GM23338 (cell line): ENCODE results near the gene SNX14. TPM values are rescaled to one million over a fixed set of nuclear protein-coding genes. Genes with fewer than 3 reads are reported as not detected.

Source experiments
- ATAC-seq: fragments of 200-7000 bp; cut with Tn5 transposase; 3 replicates; pipeline ENCODE4 v1.9.1; 2020
- DNase-seq: peaks from one replicate; pipeline ENCODE4 v3.0.0-alpha.2; 2015; ENCODE audit warnings: low spot score
- H2AFZ ChIP-seq: fragments of 200-600 bp; sonication (generic); 2 replicates; pipeline ENCODE4 v1.8.0; 2016; ENCODE audit warnings: antibody characterized with exemption, mild to moderate bottlenecking, moderate library complexity
- H3F3A ChIP-seq: fragments of 200-600 bp; sonication (generic); replicated peaks from 2 replicates; pipeline ENCODE4 v1.8.0; 2017; ENCODE audit warnings: antibody characterized with exemption, mixed run types, low read depth
- H3K27ac ChIP-seq: fragments of 200-600 bp; sonication (generic); 2 replicates; pipeline ENCODE4 v1.6.1; 2016; ENCODE audit warnings: low read depth
- H3K27me3 ChIP-seq: fragments of 200-600 bp; sonication (generic); 2 replicates; pipeline ENCODE4 v1.8.0; 2016; ENCODE audit warnings: mild to moderate bottlenecking, mixed run types, moderate library complexity; ENCODE audit not compliant: insufficient read depth
- H3K36me3 ChIP-seq: fragments of 200-600 bp; sonication (generic); 2 replicates; pipeline ENCODE4 v1.8.0; 2016; ENCODE audit warnings: mild to moderate bottlenecking; ENCODE audit not compliant: insufficient read depth
- H3K4me1 ChIP-seq: fragments of 200-600 bp; sonication (generic); 2 replicates; pipeline ENCODE4 v1.8.0; 2016; ENCODE audit warnings: mild to moderate bottlenecking, moderate library complexity; ENCODE audit not compliant: insufficient read depth
- H3K4me2 ChIP-seq: fragments of 200-600 bp; sonication (generic); 2 replicates; pipeline ENCODE4 v1.7.1; 2017; ENCODE audit warnings: mixed run types
- H3K4me3 ChIP-seq: fragments of 200-600 bp; sonication (generic); 2 replicates; pipeline ENCODE4 v1.6.1; 2016; ENCODE audit warnings: mixed run types
- H3K79me2 ChIP-seq: fragments of 200-600 bp; sonication (generic); replicated peaks from 2 replicates; pipeline ENCODE4 v1.8.0; 2017; ENCODE audit warnings: mild to moderate bottlenecking; ENCODE audit not compliant: insufficient read depth
- H3K9me2 ChIP-seq: fragments of 200-600 bp; sonication (generic); 2 replicates; pipeline ENCODE4 v1.8.0; 2017; ENCODE audit not compliant: insufficient read depth
- H4K20me1 ChIP-seq: fragments of 200-600 bp; sonication (generic); replicated peaks from 2 replicates; pipeline ENCODE4 v1.8.0; 2017; ENCODE audit warnings: mild to moderate bottlenecking; ENCODE audit not compliant: insufficient read depth
- H3K27ac Mint-ChIP-seq: 2 replicates; pipeline ENCODE4 v1.8.0; 2020; ENCODE audit warnings: inconsistent platforms, mild to moderate bottlenecking, moderate library complexity, mixed read lengths
- H3K27me3 Mint-ChIP-seq: 3 replicates; pipeline ENCODE4 v1.8.0; 2022; ENCODE audit warnings: low read depth, mild to moderate bottlenecking, moderate library complexity, mixed read lengths, inconsistent platforms; ENCODE audit not compliant: insufficient read depth, poor library complexity
- H3K36me3 Mint-ChIP-seq: 3 replicates; pipeline ENCODE4 v1.8.0; 2021; ENCODE audit warnings: low read depth, mild to moderate bottlenecking, inconsistent platforms, moderate library complexity, mixed read lengths
- H3K4me1 Mint-ChIP-seq: 3 replicates; pipeline ENCODE4 v1.8.0; 2020; ENCODE audit warnings: mild to moderate bottlenecking, inconsistent platforms, mixed read lengths
- H3K4me3 Mint-ChIP-seq: 3 replicates; pipeline ENCODE4 v1.8.0; 2021; ENCODE audit warnings: moderate library complexity, mild to moderate bottlenecking, inconsistent platforms, mixed read lengths
- H3K9me3 Mint-ChIP-seq: 3 replicates; pipeline ENCODE4 v1.8.0; 2020; ENCODE audit warnings: moderate library complexity, mild to moderate bottlenecking, inconsistent platforms, mixed read lengths
- CREB1 ChIP-seq: fragments of 250-450 bp; sonication (Bioruptor Pico); IDR thresholded peaks from 2 replicates; pipeline ENCODE4 v1.5.0; 2020; ENCODE audit warnings: low read depth, mild to moderate bottlenecking, moderate library complexity
- CTCF ChIP-seq, 2 experiments: fragments of 200-600 bp in 1 of 2; sonication (generic) in 1 of 2; conservative IDR thresholded peaks; 2 replicates each; pipeline versions ENCODE4 v1.5.1 to v1.6.1; 2016 to 2017; ENCODE audit warnings: antibody characterized with exemption in 2 of 2, low read depth in 2 of 2, mild to moderate bottlenecking in 2 of 2, moderate library complexity in 1 of 2
- ETS1 ChIP-seq: IDR thresholded peaks from 2 replicates; pipeline ENCODE4 v1.6.1; 2016; ENCODE audit warnings: antibody characterized with exemption
- EZH2 ChIP-seq: fragments of 200-600 bp; sonication (generic); IDR thresholded peaks from one replicate; pipeline ENCODE4 v1.8.0; 2017; ENCODE audit warnings: antibody characterized with exemption, mild to moderate bottlenecking, low read depth; ENCODE audit not compliant: unreplicated experiment
- EZH2phosphoT487 ChIP-seq: fragments of 200-600 bp; sonication (generic); IDR thresholded peaks from one replicate; pipeline ENCODE4 v1.8.1; 2018; ENCODE audit warnings: antibody characterized with exemption; ENCODE audit not compliant: unreplicated experiment
- JUNB ChIP-seq: IDR thresholded peaks from one replicate; pipeline ENCODE4 v1.6.1; 2016; ENCODE audit warnings: antibody characterized with exemption; ENCODE audit not compliant: unreplicated experiment
- NANOG ChIP-seq: IDR thresholded peaks from 2 replicates; pipeline ENCODE4 v1.6.1; 2016; ENCODE audit warnings: antibody characterized with exemption, borderline replicate concordance
- POLR2AphosphoS5 ChIP-seq: IDR thresholded peaks from 2 replicates; pipeline ENCODE4 v1.6.1; 2016; ENCODE audit warnings: antibody characterized with exemption, low read depth
- STAT1 ChIP-seq: IDR thresholded peaks from one replicate; pipeline ENCODE4 v1.6.1; 2016; ENCODE audit warnings: antibody characterized with exemption; ENCODE audit not compliant: unreplicated experiment
- ZNF114 ChIP-seq: fragments of 250-450 bp; sonication (Bioruptor Pico); IDR thresholded peaks from 2 replicates; pipeline ENCODE4 v1.5.0; 2020; ENCODE audit warnings: mild to moderate bottlenecking, moderate library complexity
- ZNF462 ChIP-seq: fragments of 250-450 bp; sonication (Bioruptor Pico); IDR thresholded peaks from 2 replicates; pipeline ENCODE4 v1.5.0; 2020; ENCODE audit warnings: mild to moderate bottlenecking, moderate library complexity
- polyA plus RNA-seq: library from polyadenylated mRNA; unstranded; fragments of >200 nt; fragmentation: Nextera tagmentation; extraction: Ambion mirVana; gene quantifications from 2 replicates; pipeline ENCODE4 v1.2.1, GENCODE V29; 2016
- total RNA-seq: library from RNA; depleted of rRNA; stranded (reverse); fragments of >200 nt; shearing (Covaris generic); gene quantifications from 2 replicates; pipeline ENCODE4 v1.2.3, GENCODE V29; 2014

SNX14 gene
- total and polyA plus RNA-seq, 2 experiments from 2014 or later: 23.1 to 32.0 TPM

GRCh38 chr6:85460154-85460920 is 133.3 kb downstream of the SNX14 start:
- Histone ChIP-seq H3K79me2 (no peaks in the 10 kb centered on the region), H3F3A (no peaks in the 10 kb centered on the region), H3K9me2 (peaks cover 11% of the 10 kb centered on the region), H3K27ac (no peak overlapping the region), H4K20me1 (no peaks in the 10 kb centered on the region), H3K27me3 (no peaks in the 10 kb centered on the region), H2AFZ (peak overlapping the region; percentile 94), H3K4me2 (no peak overlapping the region), H3K4me1 (peaks cover 26% of the 10 kb centered on the region), H3K36me3 (no peaks in the 10 kb centered on the region), H3K4me3 (no peak overlapping the region)
- Mint-ChIP-seq H3K4me1 (peaks cover 26% of the 10 kb centered on the region), H3K4me3 (no peak overlapping the region), H3K9me3 (no peaks in the 10 kb centered on the region), H3K27ac (peak overlapping the region; percentile 14), H3K27me3 (peaks cover 4% of the 10 kb centered on the region), H3K36me3 (no peaks in the 10 kb centered on the region)
- TF ChIP-seq JUNB (no peak), NANOG (no peak), CTCF (conservative IDR thresholded peaks at IDR 0.05; ENCODE audit: low read depth in 2 of 2) (0 out of 4 replicates have a peak, but pooled peaks of 1 of the 2 experiments have one; percentile 14), STAT1 (no peak), CREB1 (CRISPR knock-in tag) (no peak), EZH2phosphoT487 (no peak), POLR2AphosphoS5 (no peak), ZNF114 (CRISPR knock-in tag) (no peak)
- DNase-seq (no peak), ATAC-seq (peak; percentile 42)

GRCh38 chr6:85459224-85459901 is 134.3 kb downstream of the SNX14 start:
- peaks cover 26% of the 10 kb centered on the region for H3K4me1 ChIP-seq
- no peak overlapping the region; the same call in 1 of the 2 replicates for H3K27ac ChIP-seq
- H3K4me3 ChIP-seq: peak overlapping the region; percentile 15; the same call in 1 of the 2 replicates
- TF ChIP-seq JUNB (no peak), EZH2 (no peak), POLR2AphosphoS5 (no peak), ETS1 (no peak), ZNF462 (CRISPR knock-in tag) (no peak)

More at GRCh38 chr6:85459224-85459901, 134.3 kb downstream of the SNX14 start:
- Mint-ChIP-seq H3K4me3 (no peak overlapping the region), H3K27ac (no peak overlapping the region), H3K36me3 (no peaks in the 10 kb centered on the region), H3K9me3 (no peaks in the 10 kb centered on the region), H3K4me1 (peaks cover 26% of the 10 kb centered on the region), H3K27me3 (peaks cover 4% of the 10 kb centered on the region)
- DNase-seq: no peak
- no peak for ATAC-seq
- H2AFZ ChIP-seq: peak overlapping the region; percentile 15; the same call in 1 of the 2 replicates
- no peaks in the 10 kb centered on the region for H3K36me3 ChIP-seq
- no peaks in the 10 kb centered on the region for H3F3A ChIP-seq
- H3K27me3 ChIP-seq: no peaks in the 10 kb centered on the region
- H3K4me2 ChIP-seq: peak overlapping the region; percentile 49; the same call in 1 of the 2 replicates
- H3K79me2 ChIP-seq: no peaks in the 10 kb centered on the region
- peaks cover 11% of the 10 kb centered on the region for H3K9me2 ChIP-seq
- H4K20me1 ChIP-seq: no peaks in the 10 kb centered on the region
